ENCODE measurements around the gene UBE3B.

The UBE3B gene

DNA sequence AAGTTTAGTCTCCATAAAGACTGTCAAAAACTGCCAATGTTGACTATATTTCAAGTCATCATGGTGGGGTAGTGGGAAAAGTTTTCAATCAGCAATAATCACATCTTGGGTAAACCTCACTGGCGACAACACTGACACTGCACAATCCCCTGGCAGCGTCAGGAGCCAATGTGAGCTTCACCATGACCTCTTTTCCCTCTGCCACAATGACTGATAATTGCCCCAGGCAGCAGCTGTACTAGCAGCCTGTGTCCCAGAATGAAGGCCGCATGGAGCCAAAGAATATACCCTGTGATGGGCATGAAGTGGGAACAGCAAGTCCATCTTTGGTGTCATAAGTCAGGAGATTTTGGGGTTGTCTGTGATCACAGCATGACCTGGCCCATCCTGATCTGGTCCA, 90.5 kb downstream of the UBE3B start:
- in situ Hi-C loops (cut with HindIII; ENCODE audit: low sequenced_read_pairs), result no loop called here

DNA sequence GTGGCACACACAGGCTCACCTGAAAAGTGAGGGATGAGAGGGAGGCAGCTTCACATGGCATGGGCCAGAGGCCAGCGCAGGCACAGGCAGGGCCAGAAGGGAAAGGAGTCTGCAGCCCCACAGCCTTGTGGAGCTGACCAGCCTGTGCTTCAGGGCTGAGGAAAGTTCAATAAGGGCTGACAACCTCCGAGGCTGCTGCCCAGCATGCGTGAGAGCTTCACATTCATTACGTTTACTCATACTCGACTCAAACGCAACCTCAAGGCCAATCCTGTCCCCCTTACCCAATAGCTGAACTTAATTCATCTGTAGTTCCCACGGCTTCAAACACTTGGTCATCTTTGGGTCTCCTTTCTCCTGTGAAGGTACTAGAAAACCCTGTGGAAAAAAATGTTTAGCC, 91.1 kb downstream of the UBE3B start:
- in situ Hi-C loops (cut with HindIII; ENCODE audit: low sequenced_read_pairs), result no loop called here

DNA sequence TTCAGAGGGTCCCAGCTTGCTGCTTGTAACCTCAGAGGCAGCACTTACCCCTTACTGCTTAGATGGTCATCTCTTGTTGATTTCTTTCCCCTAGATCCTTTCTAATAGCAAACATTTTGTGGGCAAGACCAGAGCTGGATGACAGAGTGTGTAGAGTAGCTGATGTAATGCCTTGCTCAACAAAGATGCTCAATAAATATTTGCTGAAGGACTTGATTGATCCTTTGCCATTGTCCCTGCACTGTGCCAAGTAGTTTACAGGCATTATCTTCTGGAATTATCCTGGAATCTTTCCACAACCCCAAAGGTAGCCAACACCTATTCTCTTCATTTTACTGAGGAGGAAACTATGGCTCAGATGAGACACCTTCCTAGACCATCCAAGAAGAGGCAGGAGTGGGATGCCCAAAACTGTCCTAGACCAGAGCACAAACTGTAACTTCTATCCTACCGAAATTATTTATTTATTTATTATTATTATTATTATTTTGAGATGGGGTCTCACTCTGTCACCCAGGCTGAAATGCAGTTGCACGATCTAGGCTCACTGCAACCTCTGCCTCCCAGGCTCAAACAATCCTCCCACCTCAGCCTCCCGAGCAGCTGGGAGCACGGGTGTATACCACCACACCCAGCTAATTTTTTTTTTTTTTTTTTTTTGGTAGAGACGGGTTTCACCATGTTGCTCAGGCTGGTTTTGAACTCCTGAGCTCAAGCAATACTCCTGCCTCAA, 94.5 kb downstream of the UBE3B start:
- in situ Hi-C loops (cut with HindIII; ENCODE audit: low sequenced_read_pairs), result no loop called here

DNA sequence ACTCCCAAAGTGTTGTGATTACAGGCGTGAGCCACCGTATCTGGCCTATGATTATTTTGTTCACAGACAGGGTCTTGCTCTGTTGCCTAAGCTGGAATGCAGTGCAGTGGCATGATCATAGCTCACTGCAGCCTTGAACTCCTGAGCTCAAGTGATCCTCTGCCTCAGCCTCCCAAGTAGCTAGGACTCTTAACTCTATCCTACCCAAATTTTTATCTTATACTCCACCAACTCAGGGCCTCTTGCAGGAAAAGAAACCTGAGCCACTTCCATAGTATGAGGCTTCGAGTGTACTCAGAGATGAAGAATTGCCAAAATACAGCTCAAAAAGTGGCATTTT, 95.0 kb downstream of the UBE3B start:
- in situ Hi-C loops (cut with HindIII; ENCODE audit: low sequenced_read_pairs), result no loop called here

DNA sequence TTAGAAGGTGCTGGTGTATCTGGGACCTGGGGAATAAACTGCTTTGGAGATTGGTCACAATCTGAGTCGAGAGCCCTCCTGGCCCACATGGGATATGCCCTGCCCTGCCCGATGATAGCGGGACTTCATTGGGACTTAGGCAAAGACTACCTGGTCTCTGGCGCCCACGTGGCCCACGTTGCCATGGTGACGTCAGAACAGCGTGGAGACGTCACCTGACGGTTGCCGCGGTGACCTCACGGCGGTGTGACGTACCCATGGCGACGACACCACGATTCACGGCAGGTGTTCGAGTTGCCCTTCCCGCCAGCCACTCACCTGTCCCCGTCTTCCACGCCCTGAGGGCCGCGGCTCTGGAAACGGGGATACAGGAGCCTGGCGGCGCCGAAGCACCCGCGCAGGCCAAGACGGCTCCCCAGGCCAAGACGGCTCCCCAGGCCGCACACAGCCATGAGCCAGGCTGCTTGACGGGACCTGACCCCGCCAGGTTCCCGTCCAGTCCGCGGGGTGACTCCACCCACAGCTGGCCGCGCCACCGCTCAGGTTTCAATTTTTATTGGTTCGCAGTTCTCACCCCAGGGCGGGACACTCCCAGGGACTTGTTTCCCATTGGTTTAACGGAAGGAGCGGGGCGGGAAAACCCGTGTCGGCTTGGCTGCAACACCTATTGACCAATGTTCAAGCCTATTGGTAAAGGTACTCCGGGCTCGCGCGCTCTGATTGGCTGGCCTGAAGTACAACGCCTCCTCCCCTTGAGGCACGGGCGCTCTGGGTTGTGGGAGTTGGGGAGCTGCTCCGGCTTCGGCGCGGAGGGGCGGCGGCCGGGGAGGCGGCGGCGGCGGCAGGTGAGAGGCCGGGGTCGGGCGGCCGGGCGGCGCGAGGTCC, 95.8 kb downstream of the UBE3B start, which contains the start of the genes MMAB and MVK:
MMAB (minus strand) TSS at position 476 of the 885 bp plus-strand sequence; CDS start at position 452, 24 bp downstream.
MVK (plus strand) TSS at position 766 of the 885 bp plus-strand sequence. CDS start 1,029 bp downstream, outside the sequence.
- in situ Hi-C loops (cut with HindIII; ENCODE audit: low sequenced_read_pairs), result no loop called here

DNA sequence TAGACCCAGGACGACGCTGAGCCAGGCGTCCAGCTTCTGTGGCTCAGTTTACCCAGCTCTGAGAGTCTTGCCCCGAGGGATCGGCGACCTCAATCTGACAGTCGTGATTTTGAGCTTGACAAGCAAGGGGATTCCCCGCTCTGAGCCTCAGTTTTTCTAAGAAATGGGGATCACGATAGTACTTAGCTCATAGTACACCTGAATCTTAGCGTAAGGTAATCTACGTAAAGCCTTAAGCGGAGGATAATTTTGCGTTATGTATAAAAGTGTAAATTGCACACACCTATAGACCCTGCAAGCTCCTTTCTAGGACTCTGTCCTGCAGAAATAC, 96.4 kb downstream of the UBE3B start:
- in situ Hi-C loops (cut with HindIII; ENCODE audit: low sequenced_read_pairs), result no loop called here

DNA sequence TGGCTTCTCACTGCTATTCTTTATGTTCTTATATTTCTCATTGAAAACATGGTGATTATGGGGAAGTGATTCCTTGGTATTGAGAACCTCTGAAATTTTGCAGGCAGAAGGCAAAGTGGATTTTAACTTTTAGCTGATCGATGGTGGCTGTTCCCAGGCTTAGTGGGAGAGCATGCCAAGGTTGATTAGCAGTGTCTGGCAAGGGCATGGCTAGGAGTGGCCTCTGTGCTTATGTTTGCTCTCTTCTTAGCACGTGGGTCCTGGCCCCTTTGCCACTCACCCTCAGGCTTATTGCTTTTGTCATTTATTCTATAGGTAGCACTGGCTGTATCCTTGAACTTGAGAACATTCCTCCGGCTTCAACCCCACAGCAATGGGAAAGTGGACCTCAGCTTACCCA, 98.2 kb downstream of the UBE3B start:
- in situ Hi-C loops (cut with HindIII; ENCODE audit: low sequenced_read_pairs), result no loop called here

DNA sequence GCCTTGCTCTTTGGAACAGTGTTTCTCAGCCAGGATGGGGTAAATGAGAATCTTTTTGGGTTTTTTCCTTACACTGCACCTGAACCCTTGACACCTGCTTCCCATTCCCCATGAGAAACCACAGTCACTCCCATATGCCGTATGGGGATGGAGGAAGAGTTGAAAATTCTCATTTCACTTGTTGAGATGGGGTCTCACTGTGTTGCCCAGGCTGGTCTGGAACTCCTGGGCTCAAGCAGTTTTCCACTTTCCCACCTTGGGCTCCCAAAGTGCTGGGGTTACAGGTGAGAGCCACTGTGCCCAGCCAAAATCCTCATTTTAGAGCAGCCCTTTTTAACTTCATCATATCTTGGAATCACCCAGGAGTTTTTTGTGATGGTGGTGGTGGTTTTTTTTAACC, 99.9 kb downstream of the UBE3B start:
- in situ Hi-C loops (cut with HindIII; ENCODE audit: low sequenced_read_pairs), result no loop called here

DNA sequence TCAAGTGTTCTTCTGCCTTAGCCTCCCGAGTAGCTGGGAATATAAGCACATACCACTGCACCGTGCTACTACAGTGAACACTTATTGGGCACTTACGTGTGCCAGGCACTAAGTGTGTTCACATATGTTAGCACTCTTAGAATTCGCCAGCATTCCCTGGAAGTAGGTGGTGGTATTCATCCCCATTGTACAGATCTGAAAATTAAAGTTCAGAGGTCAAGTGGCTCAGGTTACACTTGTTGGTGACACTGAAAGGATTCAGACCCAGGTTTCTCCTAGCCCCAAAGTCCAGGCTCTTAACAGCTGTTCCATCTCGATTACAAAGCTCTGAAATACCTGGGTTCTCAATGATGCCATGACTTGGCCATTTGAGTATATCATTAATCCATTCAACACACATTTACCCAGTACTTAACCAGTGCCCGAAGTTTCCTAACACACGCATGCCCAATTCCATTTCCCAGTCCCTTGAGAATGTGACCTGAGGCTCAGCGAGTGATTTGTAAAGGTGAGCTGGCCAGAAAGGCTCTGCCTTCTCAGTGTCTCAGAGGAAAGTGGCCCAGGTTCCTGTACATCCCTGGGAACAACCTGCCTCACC, 101.0 kb downstream of the UBE3B start:
- in situ Hi-C loops (cut with HindIII; ENCODE audit: low sequenced_read_pairs), result no loop called here

DNA sequence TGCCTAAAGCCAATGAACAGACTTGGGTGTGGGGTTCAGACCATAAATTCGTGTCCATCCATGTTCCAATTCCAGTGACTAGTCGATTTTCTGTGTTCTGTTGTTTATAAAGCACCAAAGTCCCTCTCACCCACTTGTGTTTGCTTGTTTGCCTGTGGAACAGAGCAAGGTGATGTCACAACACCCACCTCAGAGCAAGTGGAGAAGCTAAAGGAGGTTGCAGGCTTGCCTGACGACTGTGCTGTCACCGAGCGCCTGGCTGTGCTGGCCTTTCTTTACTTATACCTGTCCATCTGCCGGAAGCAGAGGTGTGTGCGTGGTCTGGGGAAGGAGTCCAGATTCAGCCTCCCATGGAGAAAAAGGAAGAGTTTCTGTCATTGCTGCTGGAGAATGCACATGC, 102.2 kb downstream of the UBE3B start:
- in situ Hi-C loops (cut with HindIII; ENCODE audit: low sequenced_read_pairs), result no loop called here

DNA sequence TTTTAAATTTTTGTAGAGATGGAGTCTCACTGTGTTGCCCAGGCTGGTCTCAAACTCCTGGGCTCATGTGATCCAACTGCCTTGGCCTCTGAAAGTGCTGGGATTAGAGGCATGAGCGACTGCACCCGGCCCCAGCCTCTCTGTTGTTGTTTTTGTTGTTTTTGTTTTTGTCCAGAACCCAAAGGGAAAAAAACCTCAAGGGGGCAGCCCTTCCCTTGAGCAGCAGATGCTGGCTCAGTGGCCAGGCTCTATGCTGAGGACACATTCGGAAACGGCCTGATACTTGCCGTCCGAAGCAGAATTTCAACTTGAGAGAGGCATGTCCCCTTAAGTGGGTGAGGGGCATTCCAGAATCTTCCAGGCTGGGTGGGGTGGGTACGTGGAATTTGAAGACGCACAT, 102.8 kb downstream of the UBE3B start:
- in situ Hi-C loops (cut with HindIII; ENCODE audit: low sequenced_read_pairs), result no loop called here

DNA sequence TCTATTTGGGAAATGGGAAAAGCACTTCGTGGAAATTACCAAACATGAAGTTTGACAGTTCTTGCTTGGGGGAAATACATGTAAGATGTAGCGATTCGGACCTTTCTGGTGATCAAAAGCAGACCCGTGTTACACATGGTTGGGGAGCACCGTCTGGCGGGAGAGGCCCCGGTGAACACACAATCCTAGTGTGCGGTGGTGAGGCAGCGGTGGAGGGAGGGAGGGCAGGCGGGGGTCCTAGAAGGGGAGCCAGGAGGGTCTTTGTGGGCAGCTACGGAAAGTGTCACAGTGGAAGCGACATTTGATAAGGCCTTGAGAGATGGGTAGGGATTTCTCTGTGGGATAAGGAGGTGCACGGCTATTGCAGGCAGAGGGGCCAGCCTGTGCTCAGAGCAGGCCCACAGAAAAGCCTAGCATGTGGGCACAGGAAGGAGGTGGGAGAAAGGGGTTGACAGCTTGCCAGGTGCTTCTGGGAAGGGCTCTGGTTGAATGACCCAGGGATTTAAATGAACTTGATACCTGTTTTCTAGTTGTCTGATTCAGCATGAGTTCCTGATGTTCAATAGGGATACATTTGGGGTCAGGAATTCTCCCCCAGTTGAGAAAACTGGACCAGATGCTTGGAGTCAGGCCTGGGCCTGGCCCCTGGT, 103.4 kb downstream of the UBE3B start:
- in situ Hi-C loops (cut with HindIII; ENCODE audit: low sequenced_read_pairs), result no loop called here

DNA sequence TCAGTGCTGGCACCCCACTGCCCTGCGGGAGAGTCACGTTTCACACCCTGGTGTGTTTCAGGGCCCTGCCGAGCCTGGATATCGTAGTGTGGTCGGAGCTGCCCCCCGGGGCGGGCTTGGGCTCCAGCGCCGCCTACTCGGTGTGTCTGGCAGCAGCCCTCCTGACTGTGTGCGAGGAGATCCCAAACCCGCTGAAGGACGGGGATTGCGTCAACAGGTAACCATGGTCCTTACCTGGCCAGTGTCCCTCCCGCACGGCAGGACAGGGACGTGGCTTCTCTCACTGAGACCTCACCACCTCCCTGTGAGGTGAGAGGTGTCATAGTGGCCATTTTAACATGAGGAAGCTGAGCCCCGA, 103.9 kb downstream of the UBE3B start:
- in situ Hi-C loops (cut with HindIII; ENCODE audit: low sequenced_read_pairs), result no loop called here

DNA sequence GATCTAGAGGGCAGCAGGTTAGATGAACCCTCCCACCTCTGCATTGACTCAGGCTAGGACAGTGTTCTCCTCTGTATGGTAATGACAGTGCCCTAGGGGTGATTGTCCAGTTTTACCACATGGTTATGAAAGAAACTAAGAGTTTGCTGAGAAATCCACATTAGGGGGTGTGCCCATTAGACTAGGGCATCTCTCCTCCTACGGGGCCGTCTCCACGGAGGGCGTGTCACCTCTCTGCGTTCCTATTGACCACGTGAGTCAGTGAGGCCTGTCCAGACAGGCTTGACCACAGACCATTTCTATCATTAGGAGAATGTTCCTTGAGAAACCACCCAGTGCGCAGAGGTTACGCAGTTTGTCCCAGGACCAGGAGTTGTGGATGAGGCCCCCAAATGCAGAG, 104.4 kb downstream of the UBE3B start:
- in situ Hi-C loops (cut with HindIII; ENCODE audit: low sequenced_read_pairs), result no loop called here

DNA sequence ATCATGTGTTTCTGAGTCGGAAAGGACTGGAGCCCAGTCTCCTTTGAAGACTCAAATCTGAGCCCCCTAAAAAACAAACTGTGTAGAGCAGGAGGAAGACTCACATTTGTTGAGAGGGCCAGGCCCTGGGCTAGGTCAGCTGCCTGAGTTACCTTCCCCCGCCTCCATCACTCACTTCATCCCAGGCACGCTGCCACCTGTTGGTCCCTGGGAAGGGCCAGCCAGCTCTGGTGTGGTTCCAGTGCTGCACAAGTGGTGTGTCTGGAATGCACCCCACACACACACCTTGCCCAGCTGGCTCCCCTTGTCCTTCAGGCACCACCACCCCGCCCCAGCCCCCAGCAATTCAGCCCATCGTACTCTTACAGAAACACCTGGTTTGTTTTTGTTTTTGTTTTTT, 105.2 kb downstream of the UBE3B start:
- in situ Hi-C loops (cut with HindIII; ENCODE audit: low sequenced_read_pairs), result no loop called here

DNA sequence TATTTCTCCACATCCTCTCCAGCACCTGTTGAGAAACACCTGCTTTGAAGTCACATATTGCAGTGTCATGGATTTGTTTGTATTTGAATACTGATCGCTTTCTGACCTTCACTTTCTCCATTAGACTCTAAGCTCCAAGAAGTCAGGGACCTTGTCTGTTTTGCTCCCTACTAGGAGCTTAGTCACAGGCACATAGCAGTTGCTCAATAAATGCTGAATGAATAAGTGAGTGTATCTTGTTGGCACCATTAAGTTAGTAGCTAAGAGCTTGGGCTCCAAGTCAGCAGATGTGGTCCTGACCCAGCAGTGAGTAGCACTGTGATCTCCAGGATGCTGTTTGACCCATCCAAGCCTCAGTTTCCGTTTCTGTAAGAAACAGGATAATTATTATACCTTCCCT, 106.3 kb downstream of the UBE3B start:
- in situ Hi-C loops (cut with HindIII; ENCODE audit: low sequenced_read_pairs), result no loop called here
